ENCODE results near the gene TFAP2D. TPM values are rescaled to one million over a fixed set of nuclear protein-coding genes. Genes with fewer than 3 reads are reported as not detected.

The TFAP2D gene
- total and polyA plus RNA-seq, 10 of the 15 experiments (the other 5 are each of a cell fraction or from before 2014, with no cell fraction given), result not detected

DNA sequence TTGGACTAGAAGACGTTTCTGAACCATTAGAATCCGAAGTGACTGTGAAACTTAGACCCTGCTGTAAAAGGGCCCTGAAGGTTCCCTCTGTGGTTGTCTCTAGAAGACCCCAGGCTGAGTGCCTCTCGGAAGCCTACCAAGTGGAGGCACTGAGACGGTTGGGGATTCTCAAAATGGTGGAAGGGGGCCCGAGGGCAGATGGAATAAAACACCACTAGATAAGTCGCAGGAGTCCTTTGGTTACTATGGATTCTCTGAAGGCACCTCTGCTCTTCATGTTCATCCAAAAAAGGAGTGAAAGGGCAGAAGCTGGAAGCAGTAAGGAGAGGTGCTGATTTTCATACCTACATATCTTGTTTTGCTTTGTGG is 4.0 kb upstream of the TFAP2D start:
- Histone ChIP-seq H4K20me1 (ENCODE audit: control insufficient read depth, insufficient read depth) (no peaks in the 10 kb centered on the region), H3K79me2 (ENCODE audit: control insufficient read depth, insufficient read depth, low read length) (no peaks in the 10 kb centered on the region), H3K9ac (ENCODE audit: control insufficient read depth, insufficient read depth, low read length) (no peak overlapping the region), H3K4me1 (ENCODE audit: control insufficient read depth, insufficient read depth, low read length) (no peaks in the 10 kb centered on the region), H2AFZ (ENCODE audit: control insufficient read depth, low read depth, low read length) (no peak overlapping the region), H3K4me3 (no peak overlapping the region), H3K27ac (ENCODE audit: control insufficient read depth, insufficient read depth) (no peak overlapping the region), H3K9me3 (replicated peaks; ENCODE audit: control insufficient read depth, insufficient read depth, low read length) (no peaks in the 10 kb centered on the region), H3K27me3 (replicated peaks in 1 of 2; ENCODE audit: control insufficient read depth in 2 of 2, insufficient read depth in 2 of 2, low read length in 1 of 2) (peaks cover 0 to 2% of the 10 kb centered on the region in 2 experiments; a peak in 2 of 4 replicates), H3K36me3 (ENCODE audit: control insufficient read depth in 2 of 2, insufficient read depth in 2 of 2, low read length in 1 of 2) (no peaks in the 10 kb centered on the region), H3K4me2 (ENCODE audit: control insufficient read depth, insufficient read depth) (no peak overlapping the region)
- TF ChIP-seq TCF12 (IDR thresholded peaks at IDR 0.05; ENCODE audit: low read depth, low read length), result no peak
- TF ChIP-seq NR2F1 (conservative IDR thresholded peaks at IDR 0.05), result no peak
- TF ChIP-seq ZNF207 (IDR thresholded peaks at IDR 0.05; ENCODE audit: borderline replicate concordance), result no peak
- TF ChIP-seq CEBPZ (IDR thresholded peaks at IDR 0.05; ENCODE audit: low read depth, low read length), result no peak
- no peak for TF ChIP-seq TAF1 (IDR thresholded peaks at IDR 0.05; ENCODE audit: borderline replicate concordance, low read depth, low read length)
- TF ChIP-seq SKIL (IDR thresholded peaks at IDR 0.05; ENCODE audit: low read depth, poor library complexity, severe bottlenecking), result no peak
- TF ChIP-seq ZNF217 (IDR thresholded peaks at IDR 0.05), result no peak
- no peak for TF ChIP-seq SPI1 (IDR thresholded peaks at IDR 0.05; ENCODE audit: borderline replicate concordance, insufficient read depth, low read depth, low read length)
- no peak for TF ChIP-seq ETV6 (conservative IDR thresholded peaks at IDR 0.05 in 1 of 2, IDR thresholded peaks at IDR 0.05 in 1 of 2; ENCODE audit: borderline replicate concordance in 1 of 2, low read depth in 1 of 2)
- TF ChIP-seq, protein P1, sequence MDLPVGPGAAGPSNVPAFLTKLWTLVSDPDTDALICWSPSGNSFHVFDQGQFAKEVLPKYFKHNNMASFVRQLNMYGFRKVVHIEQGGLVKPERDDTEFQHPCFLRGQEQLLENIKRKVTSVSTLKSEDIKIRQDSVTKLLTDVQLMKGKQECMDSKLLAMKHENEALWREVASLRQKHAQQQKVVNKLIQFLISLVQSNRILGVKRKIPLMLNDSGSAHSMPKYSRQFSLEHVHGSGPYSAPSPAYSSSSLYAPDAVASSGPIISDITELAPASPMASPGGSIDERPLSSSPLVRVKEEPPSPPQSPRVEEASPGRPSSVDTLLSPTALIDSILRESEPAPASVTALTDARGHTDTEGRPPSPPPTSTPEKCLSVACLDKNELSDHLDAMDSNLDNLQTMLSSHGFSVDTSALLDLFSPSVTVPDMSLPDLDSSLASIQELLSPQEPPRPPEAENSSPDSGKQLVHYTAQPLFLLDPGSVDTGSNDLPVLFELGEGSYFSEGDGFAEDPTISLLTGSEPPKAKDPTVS (IDR thresholded peaks at IDR 0.05; ENCODE audit: low read depth, low read length), result no peak
- TF ChIP-seq CREB1 (IDR thresholded peaks at IDR 0.05; ENCODE audit: low read depth), result no peak
- TF ChIP-seq NRF1 (conservative IDR thresholded peaks at IDR 0.05; ENCODE audit: low read depth, low read length), result no peak
- TF ChIP-seq FOS (IDR thresholded peaks at IDR 0.05; ENCODE audit: borderline replicate concordance, extremely low read depth, insufficient read length), result no peak
- no peak for TF ChIP-seq SREBF2 (IDR thresholded peaks at IDR 0.05; ENCODE audit: low read length)
- ChIA-PET SMC1A (ENCODE audit: uncharacterized antibody, unreplicated experiment) (no interaction called here), RAD21 (ENCODE audit: unreplicated experiment) (no interaction called here), CTCF (no interaction called here), POLR2A (no interaction called here)
- intact Hi-C loops (cut with micrococcal nuclease; ENCODE audit: unreplicated experiment), result no loop called here
- ATAC-seq, result no peak
- no TSS peak for BruUV-seq (replicated peaks)
- in situ Hi-C loops (cut with MboI), result no loop called here
- no peak for FAIRE-seq
- 1% methylated on average over 6 of the region's 6 CpGs for WGBS (ENCODE audit: insufficient coverage, insufficient replicate concordance, low lambda C conversion rate, missing lambda C conversion rate)
- no peak for DNase-seq (ENCODE audit: low read depth, low spot score)

Measured in GM12878 (cell line).